Epithelial cell of esophagus (primary cell): ENCODE results near the gene RPS24.

ENCODE experiments used
- DNase-seq: peaks from one replicate; pipeline ENCODE4 v3.0.0; 2010; ENCODE audit warnings: low read depth
- H3K4me3 ChIP-seq: 2 replicates; pipeline ENCODE4 v1.5.1; 2011; ENCODE audit warnings: mild to moderate bottlenecking, low read length, control low read depth
- CTCF ChIP-seq: IDR thresholded peaks from 2 replicates; pipeline ENCODE4 v1.5.1; 2011; ENCODE audit warnings: low read depth, mild to moderate bottlenecking, low read length, control low read depth, inconsistent platforms; ENCODE audit not compliant: insufficient read depth; ENCODE audit errors: missing control alignments

Gene RPS24

GRCh38 chr10:78035933-78036583 lies 2.4 kb downstream of the RPS24 start:
- peak overlapping the region; percentile 87 for H3K4me3 ChIP-seq
- DNase-seq, result no peak
- TF ChIP-seq CTCF, result no peak

GRCh38 chr10:78038105-78038504 lies 4.4 kb downstream of the RPS24 start:
- no peak for TF ChIP-seq CTCF
- peak; percentile 74 for DNase-seq
- H3K4me3 ChIP-seq, result peak overlapping the region; percentile 6

- no peak for TF ChIP-seq CTCF
- H3K4me3 ChIP-seq, result peak overlapping the region; percentile 6
- no peak for DNase-seq
Measured at GRCh38 chr10:78038791-78039547, 5.3 kb downstream of the RPS24 start.

GRCh38 chr10:78039743-78040142 lies 6.1 kb downstream of the RPS24 start:
- no peak overlapping the region for H3K4me3 ChIP-seq
- DNase-seq, result no peak
- no peak for TF ChIP-seq CTCF

- no peak overlapping the region for H3K4me3 ChIP-seq
Measured at GRCh38 chr10:78041170-78042057, 7.8 kb downstream of the RPS24 start.

More at GRCh38 chr10:78041170-78042057, 7.8 kb downstream of the RPS24 start:
- TF ChIP-seq CTCF, result no peak
- DNase-seq, result no peak
